Activated CD8-positive, alpha-beta memory T cell treated with anti-CD3 and anti-CD28 coated beads, Interleukin-2, amount 50 U/mL, for 1 hour (primary cell): ENCODE data around the gene MXD4.
"Not testable (repeated sequence)": the region's sequence is repeated elsewhere in the genome, so short reads cannot be mapped to it uniquely, and the experiment has no call there.

ENCODE experiments used
- DNase-seq: peaks from one replicate; pipeline ENCODE4 v3.0.0-alpha.2; 2020; ENCODE audit errors: extremely low read depth

MXD4 gene

GRCh38 chr4:2219233-2219760 lies 42.6 kb downstream of the MXD4 start:
- DNase-seq = no peak

GRCh38 chr4:2218436-2218835 lies 43.5 kb downstream of the MXD4 start:
- no peak for DNase-seq

DNA sequence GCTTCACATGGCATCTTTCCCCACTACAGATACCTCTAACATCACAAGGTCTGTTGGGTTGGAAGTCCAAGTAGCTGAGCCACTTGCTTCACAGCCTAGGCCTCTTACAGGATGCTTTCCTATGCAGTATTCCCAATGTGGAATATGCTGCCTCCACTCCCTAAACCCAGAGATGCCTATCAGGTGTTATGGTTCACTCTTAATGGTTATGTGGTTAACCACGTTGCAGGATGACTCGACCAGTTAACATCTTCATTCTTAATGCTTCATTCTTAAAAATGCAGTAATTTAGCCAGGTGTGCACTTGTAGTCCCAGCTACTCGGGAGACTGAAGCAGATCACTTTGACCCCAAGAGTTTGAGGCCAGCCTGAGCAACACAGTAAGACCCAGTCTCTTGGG lies 44.2 kb downstream of the MXD4 start:
- DNase-seq = no peak

DNA sequence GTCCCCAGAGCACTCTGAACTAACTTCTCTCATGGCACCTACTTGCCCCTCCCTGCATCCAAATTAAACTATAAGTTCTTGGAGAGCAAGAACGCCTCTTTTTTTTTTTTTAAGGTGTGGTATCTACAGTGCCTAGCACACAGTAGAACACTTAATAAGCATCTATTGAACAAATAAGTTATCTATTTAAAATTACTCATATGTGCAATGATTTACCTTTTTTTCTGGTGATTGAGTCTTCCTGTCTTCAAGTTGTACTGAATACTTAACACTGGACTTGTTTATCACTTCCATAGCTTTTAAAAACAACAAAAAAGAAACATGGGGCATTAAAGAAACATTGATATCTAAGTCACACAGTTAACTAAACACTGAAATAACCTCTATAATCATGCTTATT lies 49.1 kb downstream of the MXD4 start:
- no peak for DNase-seq

GRCh38 chr4:2202789-2203188 lies 59.1 kb downstream of the MXD4 start:
- not testable (repeated sequence) for DNase-seq
